NCI-H128 (cell line): Measurements from ENCODE around the gene CLIC4.

Source experiments
- DNase-seq: peaks from one replicate; lab custom pipeline; 2025; ENCODE audit not compliant: unreplicated experiment; lab: John Stamatoyannopoulos, UW

CLIC4 gene

GRCh38 chr1:24858277-24858676, 113.0 kb downstream of the CLIC4 start:
- no peak for DNase-seq

GRCh38 chr1:24859063-24860010, 114.1 kb downstream of the CLIC4 start:
- DNase-seq, result no peak

DNA sequence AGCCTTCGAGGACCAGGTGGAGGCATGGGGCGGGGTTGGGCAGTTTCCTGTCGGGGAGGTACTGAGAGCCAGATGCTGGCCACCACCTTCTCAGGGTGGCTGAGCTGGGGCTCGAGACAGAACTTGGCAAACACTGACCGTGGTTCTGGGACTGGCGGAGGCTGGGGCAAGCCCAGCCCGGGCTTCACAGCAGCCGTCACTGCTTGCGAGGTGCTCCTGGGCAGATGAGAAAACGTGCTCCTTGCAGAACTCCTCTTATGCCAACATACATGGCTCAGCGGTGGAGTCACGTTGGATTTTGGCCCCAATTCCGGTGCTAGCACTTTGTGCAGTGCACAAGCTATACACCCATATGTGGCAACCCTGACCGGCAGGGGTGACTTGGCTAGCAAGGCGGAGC, 115.6 kb downstream of the CLIC4 start:
- no peak for DNase-seq

- DNase-seq, result no peak
Observed at GRCh38 chr1:24861821-24862727, 116.8 kb downstream of the CLIC4 start.

DNA sequence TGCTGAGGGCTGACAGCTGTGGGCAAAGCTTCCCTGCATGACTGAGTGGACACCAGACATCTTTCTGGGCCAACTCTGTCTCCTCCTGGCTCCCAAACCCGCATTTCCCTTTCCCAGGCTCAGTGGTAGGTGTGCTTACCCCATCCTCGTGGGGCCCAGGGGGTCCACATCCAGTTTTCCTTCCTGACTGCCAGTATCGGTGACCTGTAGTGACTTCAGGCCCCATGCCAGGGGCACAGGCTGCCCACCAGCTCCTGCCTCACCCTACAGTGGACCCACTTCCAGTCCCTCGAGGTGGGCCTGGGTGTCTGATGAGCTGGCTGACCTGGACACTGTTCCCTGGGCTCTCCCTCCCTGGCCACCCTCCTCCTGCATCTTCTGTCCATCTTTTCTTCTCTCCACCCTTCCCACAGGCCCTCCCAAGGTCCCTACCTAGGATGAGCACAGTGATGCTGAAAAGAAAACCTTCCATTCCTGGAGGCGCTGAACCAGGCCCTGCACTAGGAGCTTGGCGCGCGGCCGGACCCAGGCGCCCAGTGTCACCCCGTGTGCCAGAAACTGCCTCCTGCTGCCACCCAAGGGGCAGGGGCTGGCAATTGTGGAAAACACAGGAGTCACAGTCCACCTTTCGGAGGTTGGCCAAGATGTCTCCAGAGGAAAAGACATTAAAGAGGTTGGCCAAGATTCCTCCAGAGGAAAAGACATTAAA, 117.7 kb downstream of the CLIC4 start:
- DNase-seq, result no peak

- DNase-seq, result no peak
Observed at GRCh38 chr1:24864370-24864777, 119.1 kb downstream of the CLIC4 start.

DNA sequence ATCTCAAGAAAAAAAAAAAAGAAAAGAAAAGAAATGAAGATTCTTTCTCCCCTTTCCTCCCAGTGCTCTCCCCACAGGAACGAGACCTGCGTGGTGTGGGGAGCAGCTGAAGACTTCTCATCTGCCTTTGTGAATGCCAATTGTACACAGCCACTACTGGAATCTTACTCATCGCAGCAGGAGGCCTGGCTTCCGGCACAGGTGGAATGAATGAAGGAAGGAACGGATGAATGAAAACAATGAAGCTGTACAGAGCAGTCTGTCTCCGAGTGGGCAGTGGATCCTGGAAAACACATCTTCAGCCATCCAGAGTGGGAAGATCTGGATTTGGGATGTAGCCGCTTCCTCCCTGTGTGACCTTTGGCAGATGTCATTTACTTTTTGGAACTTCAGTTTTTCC, 119.9 kb downstream of the CLIC4 start:
- no peak for DNase-seq

- DNase-seq, result no peak
Observed at GRCh38 chr1:24865587-24865986, 120.3 kb downstream of the CLIC4 start.

GRCh38 chr1:24866211-24867083, 121.2 kb downstream of the CLIC4 start:
- no peak for DNase-seq

DNA sequence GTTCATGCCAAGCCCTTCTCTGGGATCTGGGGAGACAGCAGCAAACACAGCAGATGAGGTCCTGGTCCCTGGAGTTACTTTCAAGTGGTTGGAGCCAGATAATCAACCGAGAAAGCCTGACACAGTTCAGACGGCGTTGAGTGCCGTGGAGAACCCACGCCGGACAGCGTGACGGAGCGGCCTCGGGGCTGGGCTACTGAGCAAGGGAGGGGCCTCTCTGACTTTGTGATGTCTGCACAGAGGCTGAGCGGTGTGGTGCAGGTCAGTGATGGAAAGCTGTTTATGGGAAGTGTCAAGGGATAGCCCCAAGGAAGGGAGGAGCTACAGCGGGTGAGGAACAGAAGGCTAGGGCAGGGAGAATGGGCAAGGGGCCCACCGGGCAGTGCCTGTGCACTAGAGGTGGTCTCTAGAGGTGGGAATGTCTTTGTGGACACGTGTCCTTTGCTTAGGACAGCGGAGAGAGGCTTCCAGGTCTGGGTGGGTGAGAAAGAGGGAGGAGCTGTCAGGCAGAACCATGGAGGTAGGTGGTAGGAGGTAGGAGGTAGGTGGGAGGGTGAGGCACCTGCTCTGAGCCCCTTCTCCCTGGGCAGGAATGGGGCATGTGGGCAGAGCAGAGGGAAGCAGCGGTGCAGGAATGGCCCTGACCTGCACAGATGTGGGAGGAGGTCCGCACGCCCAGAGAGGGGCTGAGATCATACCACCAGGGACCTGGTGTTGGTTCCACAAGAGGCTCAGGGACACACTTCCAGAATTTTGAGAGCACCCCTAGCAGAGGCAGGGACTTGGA, 122.0 kb downstream of the CLIC4 start:
- DNase-seq, result no peak

- no peak for DNase-seq
Observed at GRCh38 chr1:24868016-24868875, 123.0 kb downstream of the CLIC4 start.

- no peak for DNase-seq
Observed at GRCh38 chr1:24870551-24871195, 125.4 kb downstream of the CLIC4 start.

DNA sequence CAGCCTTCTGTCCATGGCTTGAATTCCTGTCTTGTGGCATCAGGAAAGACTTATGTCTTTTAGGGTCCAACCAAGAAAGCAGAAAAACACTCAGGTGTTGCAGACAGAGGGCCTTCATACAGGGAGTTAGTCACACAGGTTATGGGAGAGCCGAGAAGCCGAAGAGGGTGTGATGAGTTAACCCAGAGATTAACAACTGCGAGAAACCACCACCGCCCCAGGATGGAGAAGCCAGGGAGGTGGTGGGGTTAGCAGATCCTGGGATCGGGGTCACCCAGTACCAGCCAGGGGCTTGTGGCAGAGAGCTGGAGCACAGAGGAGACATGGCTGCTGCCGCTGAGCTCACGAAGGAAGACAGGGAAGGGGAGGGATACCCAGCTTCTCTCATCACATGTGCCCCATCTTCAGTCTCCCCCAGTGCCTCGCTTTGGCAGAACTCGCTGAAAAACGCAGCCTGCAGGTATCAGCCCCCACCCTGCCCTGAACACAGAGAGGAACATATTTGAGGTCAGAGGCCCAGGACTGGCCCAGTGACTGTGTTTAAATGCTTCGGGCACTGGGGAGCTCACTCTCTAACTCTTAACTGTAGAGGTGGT, 126.2 kb downstream of the CLIC4 start:
- DNase-seq, result no peak

DNA sequence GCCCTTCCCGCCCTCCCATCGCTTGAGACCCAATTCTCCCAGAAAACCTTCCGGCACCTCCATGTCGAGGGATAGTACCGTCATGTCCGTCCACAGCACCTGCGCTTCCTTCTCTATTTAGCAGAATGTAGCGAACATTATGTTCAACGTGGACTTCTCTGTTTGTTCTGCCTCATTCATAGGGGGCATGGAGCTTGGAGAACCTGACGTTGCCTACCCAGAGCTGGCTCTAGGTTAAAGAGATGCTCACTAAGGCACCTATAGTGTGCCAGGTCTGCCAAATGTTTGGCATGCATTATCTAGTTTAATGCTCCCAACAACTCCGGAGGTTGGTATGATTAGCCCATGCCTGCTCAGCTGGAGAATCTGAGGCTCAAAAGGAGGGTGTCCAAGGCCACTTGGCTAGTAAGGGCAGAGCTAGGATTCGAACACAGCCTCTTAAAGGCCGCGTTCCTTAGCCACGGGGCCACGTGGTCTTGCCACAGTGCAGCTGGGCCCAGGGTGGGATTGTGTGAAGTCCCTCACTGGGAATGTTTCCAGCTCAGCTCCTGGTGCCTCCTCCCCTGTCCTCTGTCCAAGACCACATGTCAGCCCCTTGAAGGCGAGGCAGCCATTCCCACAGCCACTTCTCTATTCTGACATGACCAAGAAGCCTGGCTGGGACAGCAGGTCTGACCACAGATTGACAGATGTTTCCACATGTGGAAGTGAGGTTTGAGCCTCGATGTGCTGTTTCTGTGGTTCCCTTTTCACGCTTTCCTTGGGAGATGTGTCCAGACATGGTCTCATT, 127.0 kb downstream of the CLIC4 start:
- no peak for DNase-seq

DNA sequence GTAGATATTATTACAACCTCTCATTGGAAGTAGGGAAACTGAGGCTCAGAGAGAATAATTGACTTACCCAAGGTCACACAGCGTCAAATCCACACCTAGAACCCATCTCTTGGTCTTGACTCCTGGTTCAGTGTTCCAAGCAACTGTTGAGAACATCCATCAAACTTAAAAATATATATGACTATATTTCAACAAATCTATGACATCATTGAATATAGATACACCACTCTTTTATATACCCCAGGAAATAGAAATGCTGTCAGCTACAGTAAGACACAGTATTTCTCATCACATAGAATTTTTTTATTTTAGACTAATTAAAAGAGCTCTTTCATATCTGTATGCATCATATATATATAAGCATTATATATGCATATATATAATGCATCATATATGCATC, 127.9 kb downstream of the CLIC4 start:
- DNase-seq, result no peak

- DNase-seq, result no peak
Observed at GRCh38 chr1:24874056-24874455, 128.8 kb downstream of the CLIC4 start.
